ENCODE measurements around the gene TNNC2.

The TNNC2 gene

GRCh38 chr20:45835329-45835765 lies 8.2 kb upstream of the TNNC2 start:
- Histone ChIP-seq H4K20me1 (ENCODE audit: insufficient read depth, low read length) (no peaks in the 10 kb centered on the region), H3K4me2 (ENCODE audit: low read length) (no peak overlapping the region), H3K4me1 (ENCODE audit: insufficient read depth, low read length, severe bottlenecking) (peaks cover 13% of the 10 kb centered on the region), H3K27ac (ENCODE audit: low read depth, low read length, poor library complexity, severe bottlenecking) (no peak overlapping the region), H3K36me3 (ENCODE audit: insufficient read depth, low read length) (no peaks in the 10 kb centered on the region), H3K9ac (ENCODE audit: low read length) (no peak overlapping the region), H3F3A (ENCODE audit: insufficient read depth, low read length) (no peaks in the 10 kb centered on the region), H3K79me2 (ENCODE audit: insufficient read depth, low read length) (no peaks in the 10 kb centered on the region), H2AFZ (ENCODE audit: low read length) (no peak overlapping the region), H3K9me2 (ENCODE audit: low read depth, low read length) (no peaks in the 10 kb centered on the region), H3K9me3 (ENCODE audit: low read length) (no peaks in the 10 kb centered on the region), H3K4me3 (ENCODE audit: low read depth, low read length, poor library complexity, severe bottlenecking) (no peak overlapping the region), H3K27me3 (ENCODE audit: insufficient read depth, low read length) (peaks cover 9% of the 10 kb centered on the region; the same call in 1 of the 2 replicates)
- no peak for TF ChIP-seq EZH2 (IDR thresholded peaks at IDR 0.05; ENCODE audit: borderline replicate concordance, low read length)
- no peak for TF ChIP-seq CTCF (IDR thresholded peaks at IDR 0.05; ENCODE audit: low read length)

- H3K27me3 ChIP-seq (ENCODE audit: insufficient read depth, low read length) = peaks cover 9% of the 10 kb centered on the region; the same call in 1 of the 2 replicates
- H3K27ac ChIP-seq (ENCODE audit: low read depth, low read length, poor library complexity, severe bottlenecking) = no peak overlapping the region
- no peak overlapping the region for H3K4me2 ChIP-seq (ENCODE audit: low read length)
- no peaks in the 10 kb centered on the region for H4K20me1 ChIP-seq (ENCODE audit: insufficient read depth, low read length)
- no peak overlapping the region for H3K9ac ChIP-seq (ENCODE audit: low read length)
- peaks cover 13% of the 10 kb centered on the region for H3K4me1 ChIP-seq (ENCODE audit: insufficient read depth, low read length, severe bottlenecking)
- no peak overlapping the region for H3K4me3 ChIP-seq (ENCODE audit: low read depth, low read length, poor library complexity, severe bottlenecking)
- no peak overlapping the region for H2AFZ ChIP-seq (ENCODE audit: low read length)
- H3K9me3 ChIP-seq (ENCODE audit: low read length) = no peaks in the 10 kb centered on the region
- H3F3A ChIP-seq (ENCODE audit: insufficient read depth, low read length) = no peaks in the 10 kb centered on the region
- no peaks in the 10 kb centered on the region for H3K79me2 ChIP-seq (ENCODE audit: insufficient read depth, low read length)
- no peaks in the 10 kb centered on the region for H3K9me2 ChIP-seq (ENCODE audit: low read depth, low read length)
- TF ChIP-seq CTCF (IDR thresholded peaks at IDR 0.05; ENCODE audit: low read length) (no peak), EZH2 (IDR thresholded peaks at IDR 0.05; ENCODE audit: borderline replicate concordance, low read length) (no peak)
- H3K36me3 ChIP-seq (ENCODE audit: insufficient read depth, low read length) = no peaks in the 10 kb centered on the region
These were observed 7.7 kb upstream of the TNNC2 start for GRCh38 chr20:45834797-45835161.

- peak overlapping the region; percentile 63 for H3K4me3 ChIP-seq (ENCODE audit: low read depth, low read length, poor library complexity, severe bottlenecking)
- H3K4me1 ChIP-seq (ENCODE audit: insufficient read depth, low read length, severe bottlenecking) = peaks cover 13% of the 10 kb centered on the region
These were observed 7.0 kb upstream of the TNNC2 start for GRCh38 chr20:45833883-45834796.

More at GRCh38 chr20:45833883-45834796, 7.0 kb upstream of the TNNC2 start:
- H3K4me2 ChIP-seq (ENCODE audit: low read length) = peak overlapping the region; percentile 79
- H3K27me3 ChIP-seq (ENCODE audit: insufficient read depth, low read length) = peaks cover 9% of the 10 kb centered on the region; the same call in 1 of the 2 replicates
- no peaks in the 10 kb centered on the region for H3K9me2 ChIP-seq (ENCODE audit: low read depth, low read length)
- no peaks in the 10 kb centered on the region for H3K36me3 ChIP-seq (ENCODE audit: insufficient read depth, low read length)
- no peaks in the 10 kb centered on the region for H4K20me1 ChIP-seq (ENCODE audit: insufficient read depth, low read length)
- no peak overlapping the region for H2AFZ ChIP-seq (ENCODE audit: low read length)
- H3K9me3 ChIP-seq (ENCODE audit: low read length) = no peaks in the 10 kb centered on the region
- peak overlapping the region; percentile 47; the same call in 1 of the 2 replicates for H3K9ac ChIP-seq (ENCODE audit: low read length)
- H3F3A ChIP-seq (ENCODE audit: insufficient read depth, low read length) = no peaks in the 10 kb centered on the region
- TF ChIP-seq CTCF (IDR thresholded peaks at IDR 0.05; ENCODE audit: low read length) (no peak), EZH2 (IDR thresholded peaks at IDR 0.05; ENCODE audit: borderline replicate concordance, low read length) (no peak)
- no peak overlapping the region for H3K27ac ChIP-seq (ENCODE audit: low read depth, low read length, poor library complexity, severe bottlenecking)
- no peaks in the 10 kb centered on the region for H3K79me2 ChIP-seq (ENCODE audit: insufficient read depth, low read length)
